Measurements from ENCODE around the gene VMA21. TPM values are rescaled to one million over a fixed set of nuclear protein-coding genes. Genes with fewer than 3 reads are reported as not detected.

The VMA21 gene
- total RNA-seq, 2 experiments from 2014 or later: 33.7 to 48.1 TPM

- no TSS peak for BruUV-seq (replicated peaks)
- Histone ChIP-seq H3K36me3 (ENCODE audit: insufficient read depth, low read length) (peaks cover 65% of the 10 kb centered on the region), H3K4me1 (ENCODE audit: insufficient read depth, low read length, poor library complexity, severe bottlenecking) (peaks cover 15% of the 10 kb centered on the region), H2AFZ (ENCODE audit: low read length) (no peak overlapping the region), H3K9me3 (ENCODE audit: low read length) (no peaks in the 10 kb centered on the region), H3K9me2 (ENCODE audit: insufficient read depth, low read length) (no peaks in the 10 kb centered on the region), H3K4me3 (ENCODE audit: low read depth, low read length, poor library complexity, severe bottlenecking) (no peak overlapping the region), H4K20me1 (ENCODE audit: insufficient read depth, low read length) (peaks cover 24% of the 10 kb centered on the region), H3K27ac (ENCODE audit: low read depth, low read length, poor library complexity, severe bottlenecking) (no peak overlapping the region), H3K79me2 (ENCODE audit: insufficient read depth, low read depth, low read length) (peaks cover 69% of the 10 kb centered on the region), H3K4me2 (ENCODE audit: low read length) (no peak overlapping the region)
- no peak for DNase-seq (ENCODE audit: low spot score)
- CTCF ChIA-PET (ENCODE audit: unreplicated experiment): no interaction called here
- intact Hi-C loops (cut with micrococcal nuclease; ENCODE audit: unreplicated experiment): loop anchor here (5.0 kb wide), 1 partner anchor 506 kb away; the partner anchor contains the start of gene CD99L2
- no peak for TF ChIP-seq EZH2phosphoT487 (IDR thresholded peaks at IDR 0.05; ENCODE audit: borderline replicate concordance, low read depth, low read length)
- TF ChIP-seq CTCF (conservative IDR thresholded peaks at IDR 0.05; ENCODE audit: low read length): no peak
- POLR2A ChIA-PET: interaction anchor here (0.6 kb wide), 1 partner anchor 1443 kb away, joined by 3 read pairs; no protein-coding TSS in a partner anchor
Observed at GRCh38 chrX:151402719-151403390, 5.8 kb downstream of the VMA21 start.

- no peak for DNase-seq (ENCODE audit: low spot score)
- no peaks in the 10 kb centered on the region for H3K9me3 ChIP-seq (ENCODE audit: low read length)
- H3K9me2 ChIP-seq (ENCODE audit: insufficient read depth, low read length): no peaks in the 10 kb centered on the region
- ChIA-PET POLR2A (no interaction called here), CTCF (ENCODE audit: unreplicated experiment) (no interaction called here)
- no peaks in the 10 kb centered on the region for H3K4me1 ChIP-seq (ENCODE audit: insufficient read depth, low read length, poor library complexity, severe bottlenecking)
- no peak overlapping the region for H3K4me2 ChIP-seq (ENCODE audit: low read length)
- no peaks in the 10 kb centered on the region for H3K79me2 ChIP-seq (ENCODE audit: insufficient read depth, low read depth, low read length)
- intact Hi-C loops (cut with micrococcal nuclease; ENCODE audit: unreplicated experiment): loop anchor here (10.0 kb wide), 1 partner anchor 1408 kb away; no protein-coding TSS in a partner anchor
- no peaks in the 10 kb centered on the region for H3K36me3 ChIP-seq (ENCODE audit: insufficient read depth, low read length)
- TF ChIP-seq EZH2phosphoT487 (IDR thresholded peaks at IDR 0.05; ENCODE audit: borderline replicate concordance, low read depth, low read length): no peak
- TF ChIP-seq CTCF (conservative IDR thresholded peaks at IDR 0.05; ENCODE audit: low read length): no peak
- no peak overlapping the region for H3K4me3 ChIP-seq (ENCODE audit: low read depth, low read length, poor library complexity, severe bottlenecking)
- H2AFZ ChIP-seq (ENCODE audit: low read length): no peak overlapping the region
- no TSS peak for BruUV-seq (replicated peaks)
- no peak overlapping the region for H3K27ac ChIP-seq (ENCODE audit: low read depth, low read length, poor library complexity, severe bottlenecking)
- no peaks in the 10 kb centered on the region for H4K20me1 ChIP-seq (ENCODE audit: insufficient read depth, low read length)
Observed at GRCh38 chrX:151416579-151416978, 19.6 kb downstream of the VMA21 start.

- DNase-seq (ENCODE audit: low spot score): no peak
- H3K9me2 ChIP-seq (ENCODE audit: insufficient read depth, low read length): no peaks in the 10 kb centered on the region
- H4K20me1 ChIP-seq (ENCODE audit: insufficient read depth, low read length): no peaks in the 10 kb centered on the region
- intact Hi-C loops (cut with micrococcal nuclease; ENCODE audit: unreplicated experiment): loop anchor here (10.0 kb wide), 1 partner anchor 1405 kb away; no protein-coding TSS in a partner anchor
- no peak for TF ChIP-seq CTCF (conservative IDR thresholded peaks at IDR 0.05; ENCODE audit: low read length)
- TF ChIP-seq EZH2phosphoT487 (IDR thresholded peaks at IDR 0.05; ENCODE audit: borderline replicate concordance, low read depth, low read length): no peak
- ChIA-PET CTCF (ENCODE audit: unreplicated experiment) (no interaction called here), POLR2A (interaction anchor here (0.6 kb wide), 1 partner anchor 869 kb away, joined by 3 read pairs; no protein-coding TSS in a partner anchor)
- no peaks in the 10 kb centered on the region for H3K79me2 ChIP-seq (ENCODE audit: insufficient read depth, low read depth, low read length)
- H3K27ac ChIP-seq (ENCODE audit: low read depth, low read length, poor library complexity, severe bottlenecking): no peak overlapping the region
- no peak overlapping the region for H3K4me2 ChIP-seq (ENCODE audit: low read length)
- no TSS peak for BruUV-seq (replicated peaks)
- no peaks in the 10 kb centered on the region for H3K4me1 ChIP-seq (ENCODE audit: insufficient read depth, low read length, poor library complexity, severe bottlenecking)
- no peaks in the 10 kb centered on the region for H3K36me3 ChIP-seq (ENCODE audit: insufficient read depth, low read length)
- H3K9me3 ChIP-seq (ENCODE audit: low read length): no peaks in the 10 kb centered on the region
- no peak overlapping the region for H3K4me3 ChIP-seq (ENCODE audit: low read depth, low read length, poor library complexity, severe bottlenecking)
- H2AFZ ChIP-seq (ENCODE audit: low read length): no peak overlapping the region
Observed at GRCh38 chrX:151419782-151420181, 22.8 kb downstream of the VMA21 start.
